ENCODE results near the gene PLPPR1.

The PLPPR1 gene

GRCh38 chr9:101354765-101355708 lies 326.5 kb downstream of the PLPPR1 start:
- no peak for DNase-seq

- DNase-seq = no peak
Measured at GRCh38 chr9:101356619-101357018, 328.1 kb downstream of the PLPPR1 start.

GRCh38 chr9:101359679-101360078 lies 331.2 kb downstream of the PLPPR1 start:
- DNase-seq = no peak

- DNase-seq = no peak
Measured at GRCh38 chr9:101360647-101361046, 332.1 kb downstream of the PLPPR1 start.

- no peak for DNase-seq
Measured at GRCh38 chr9:101362450-101362849, 333.9 kb downstream of the PLPPR1 start.

- no peak for DNase-seq
Measured at GRCh38 chr9:101365181-101365580, 336.7 kb downstream of the PLPPR1 start.

GRCh38 chr9:101366038-101366756 lies 337.7 kb downstream of the PLPPR1 start:
- no peak for DNase-seq

- DNase-seq = no peak
Measured at GRCh38 chr9:101367323-101367722, 338.8 kb downstream of the PLPPR1 start.

GRCh38 chr9:101369286-101369685 lies 340.8 kb downstream of the PLPPR1 start:
- DNase-seq = no peak

GRCh38 chr9:101369884-101370531 lies 341.5 kb downstream of the PLPPR1 start:
- DNase-seq = no peak

- DNase-seq = no peak
Measured at GRCh38 chr9:101371813-101372212, 343.3 kb downstream of the PLPPR1 start.

GRCh38 chr9:101372327-101373118 lies 344.0 kb downstream of the PLPPR1 start:
- DNase-seq = no peak
